ENCODE data around the gene DNAJC2.
A peak's percentile ranks its signal among the peaks of the same experiment; 100 is the strongest.
"Not testable (repeated sequence)": the region's sequence is repeated elsewhere in the genome, so short reads cannot be mapped to it uniquely, and the experiment has no call there.

The DNAJC2 gene

DNA sequence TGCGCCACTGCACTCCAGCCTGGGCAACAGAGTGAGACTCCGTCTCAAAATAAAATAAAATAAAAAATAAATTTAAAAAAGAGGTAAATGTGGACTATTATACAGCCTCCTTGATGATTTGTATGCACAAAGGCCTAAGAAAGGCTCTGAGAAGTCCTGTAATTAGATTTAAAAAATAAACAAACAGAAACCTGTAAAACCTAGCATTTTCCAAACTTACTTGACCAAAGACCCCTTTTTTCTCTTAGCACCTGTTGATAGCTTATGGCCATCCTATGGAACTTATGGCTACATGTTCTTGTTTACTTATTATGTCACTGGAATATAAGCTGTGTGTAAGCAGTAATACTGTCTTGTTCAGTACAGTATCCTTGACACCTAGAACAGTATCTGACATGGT lies 5.7 kb downstream of the DNAJC2 start:
- DNase-seq: no peak

- DNase-seq: no peak
These were observed 7.8 kb downstream of the DNAJC2 start for GRCh38 chr7:103336761-103337160.

GRCh38 chr7:103325744-103326143 lies 18.8 kb downstream of the DNAJC2 start:
- DNase-seq: no peak

GRCh38 chr7:103317009-103317408 lies 27.6 kb downstream of the DNAJC2 start:
- no peak for DNase-seq

GRCh38 chr7:103316380-103316941 lies 28.1 kb downstream of the DNAJC2 start:
- DNase-seq: no peak

GRCh38 chr7:103314852-103315251 lies 29.7 kb downstream of the DNAJC2 start:
- DNase-seq: no peak

DNA sequence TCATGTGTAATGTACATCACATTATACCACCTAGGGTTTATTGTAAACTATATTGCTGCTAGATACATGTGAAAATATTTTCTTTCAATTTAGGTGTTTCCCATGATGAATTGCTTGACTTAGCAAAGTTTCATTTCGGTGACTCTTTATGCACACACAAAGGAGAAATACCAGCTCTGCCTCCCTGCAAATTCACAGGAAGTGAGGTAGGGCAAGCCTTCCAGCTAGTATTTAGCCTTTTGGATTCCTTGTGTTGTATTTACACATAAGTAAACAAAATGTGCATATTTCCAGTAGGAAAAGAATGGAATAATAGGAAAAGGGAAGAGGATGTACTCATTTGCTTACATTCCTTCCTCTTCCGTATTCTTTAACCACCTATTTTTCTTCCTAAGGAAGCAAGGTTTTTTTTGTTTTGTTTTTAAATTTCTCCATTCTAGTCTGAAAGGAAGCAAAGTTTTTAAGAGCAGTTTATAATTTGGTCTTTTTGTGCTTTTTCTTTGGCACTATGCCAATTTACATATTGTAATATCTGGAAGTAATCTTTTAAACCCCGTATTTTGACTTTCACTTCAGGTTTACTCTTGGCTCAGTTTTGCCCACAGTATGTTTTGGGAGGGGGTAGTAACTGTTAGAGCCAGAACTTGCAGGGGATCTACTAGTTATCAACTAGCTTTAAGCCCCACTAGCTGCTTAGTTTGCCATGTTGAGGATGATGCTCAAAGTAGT lies 36.9 kb downstream of the DNAJC2 start:
- no peak for DNase-seq

DNA sequence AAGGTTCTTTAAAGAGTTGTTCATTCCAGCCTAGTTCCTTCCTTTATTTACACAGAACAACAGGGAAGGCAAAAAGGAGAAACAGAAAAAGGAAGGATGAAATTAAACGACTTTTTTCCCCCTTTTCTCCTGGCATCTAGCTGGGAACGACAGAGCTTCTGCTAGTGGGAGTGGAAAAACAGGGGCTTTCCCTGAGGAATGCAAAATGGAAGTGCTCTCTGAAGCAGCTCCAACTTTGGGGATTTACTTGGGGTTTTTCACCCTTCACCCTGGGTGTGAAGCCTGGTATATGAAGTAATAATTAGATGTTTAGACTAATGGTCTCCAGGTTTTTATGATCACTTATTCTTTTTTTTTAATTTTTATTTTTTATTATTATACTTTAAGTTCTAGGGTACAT lies 43.1 kb downstream of the DNAJC2 start:
- no peak for DNase-seq

DNA sequence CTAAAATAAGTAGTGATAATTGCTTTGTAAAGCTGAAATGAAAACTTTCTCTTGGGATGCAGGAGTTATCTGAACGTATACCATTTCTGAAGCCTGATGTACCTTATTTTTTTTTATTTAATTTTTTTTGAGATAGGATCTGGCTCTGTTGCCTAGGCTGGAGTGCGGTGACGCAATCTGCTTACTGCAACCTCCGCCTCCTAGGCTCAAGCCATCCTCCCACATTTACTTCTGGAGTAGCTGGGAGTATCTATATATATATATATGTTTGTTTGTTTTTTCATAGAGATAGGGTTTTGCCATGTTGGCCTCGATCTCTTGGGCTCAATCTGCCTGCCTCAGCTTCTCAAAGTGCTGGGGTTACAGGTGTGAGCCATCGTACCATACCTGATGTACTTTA lies 44.9 kb downstream of the DNAJC2 start:
- no peak for DNase-seq

- DNase-seq: no peak
These were observed 46.8 kb downstream of the DNAJC2 start for GRCh38 chr7:103297837-103298179.

GRCh38 chr7:103296901-103297836 lies 47.4 kb downstream of the DNAJC2 start, which contains the start of gene PMPCB:
PMPCB (plus strand) TSS chr7:103297435; CDS start chr7:103297460, 25 bp downstream.
- peak; percentile 37 for DNase-seq

DNA sequence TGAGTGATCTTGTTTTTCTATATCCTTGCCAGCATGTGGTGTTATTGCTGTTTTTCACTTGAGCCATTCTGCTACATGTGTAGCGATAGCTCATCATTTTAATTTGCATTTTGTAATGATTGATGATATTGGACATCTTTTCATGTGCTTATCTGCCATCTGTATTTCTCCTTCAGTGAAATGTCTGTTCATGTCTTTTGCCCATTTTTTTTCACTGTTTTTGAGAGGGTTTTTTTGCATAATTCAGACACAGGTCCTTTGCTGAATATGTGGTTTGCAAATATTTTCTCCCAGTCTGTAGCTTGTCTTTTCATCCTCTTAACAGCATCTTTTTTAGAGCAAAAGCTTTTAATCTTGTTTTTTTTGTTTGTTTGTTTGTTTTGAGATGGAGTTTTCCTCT lies 51.0 kb downstream of the DNAJC2 start:
- no peak for DNase-seq

- no peak for DNase-seq
These were observed 52.4 kb downstream of the DNAJC2 start for GRCh38 chr7:103292122-103292521.

DNA sequence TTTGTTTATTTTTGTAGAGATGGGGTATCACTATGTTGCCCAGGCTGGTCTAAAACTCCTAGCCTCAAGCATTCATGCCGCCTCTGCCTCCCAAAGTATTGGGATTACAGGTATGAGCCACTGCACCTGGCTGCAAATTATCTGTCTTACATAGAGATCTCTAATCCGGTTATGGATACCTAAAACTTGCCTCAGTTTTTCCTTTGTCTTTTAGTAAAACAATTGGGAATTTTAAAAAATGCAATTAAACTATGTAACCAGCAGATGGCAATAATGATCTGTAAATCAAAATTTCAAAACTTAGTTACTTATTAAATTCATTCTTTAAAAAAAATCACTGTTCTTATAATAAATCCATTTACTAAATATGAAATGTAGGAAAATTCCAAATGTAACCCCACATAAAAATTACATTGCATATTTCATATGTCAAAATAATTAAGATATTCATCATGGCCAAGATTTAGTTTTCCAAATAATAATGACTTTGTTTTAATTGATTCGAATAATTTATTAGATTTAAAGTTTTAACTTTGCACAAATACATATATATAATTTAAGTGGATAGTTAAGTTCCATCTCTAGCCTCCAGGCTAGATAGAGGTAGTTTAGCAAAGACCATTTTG lies 61.7 kb downstream of the DNAJC2 start:
- not testable (repeated sequence) for DNase-seq

DNA sequence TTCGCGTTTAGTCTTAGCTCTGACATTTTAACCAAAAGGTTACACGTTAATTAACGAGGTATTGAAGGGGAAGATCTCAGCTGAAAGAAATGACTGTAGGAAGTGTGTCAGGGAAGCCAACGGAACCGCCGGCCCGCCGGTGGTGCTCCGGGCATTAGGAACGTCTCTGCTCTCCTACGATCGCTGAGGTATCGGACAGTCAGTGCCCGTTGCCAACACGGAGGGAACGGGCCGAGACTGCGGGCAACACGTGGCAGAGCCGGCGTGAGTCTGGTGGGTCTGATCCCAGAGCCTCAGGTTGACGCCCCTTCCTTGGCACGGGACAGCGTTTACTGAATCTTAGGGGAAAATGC lies 63.8 kb downstream of the DNAJC2 start:
- not testable (repeated sequence) for DNase-seq

DNA sequence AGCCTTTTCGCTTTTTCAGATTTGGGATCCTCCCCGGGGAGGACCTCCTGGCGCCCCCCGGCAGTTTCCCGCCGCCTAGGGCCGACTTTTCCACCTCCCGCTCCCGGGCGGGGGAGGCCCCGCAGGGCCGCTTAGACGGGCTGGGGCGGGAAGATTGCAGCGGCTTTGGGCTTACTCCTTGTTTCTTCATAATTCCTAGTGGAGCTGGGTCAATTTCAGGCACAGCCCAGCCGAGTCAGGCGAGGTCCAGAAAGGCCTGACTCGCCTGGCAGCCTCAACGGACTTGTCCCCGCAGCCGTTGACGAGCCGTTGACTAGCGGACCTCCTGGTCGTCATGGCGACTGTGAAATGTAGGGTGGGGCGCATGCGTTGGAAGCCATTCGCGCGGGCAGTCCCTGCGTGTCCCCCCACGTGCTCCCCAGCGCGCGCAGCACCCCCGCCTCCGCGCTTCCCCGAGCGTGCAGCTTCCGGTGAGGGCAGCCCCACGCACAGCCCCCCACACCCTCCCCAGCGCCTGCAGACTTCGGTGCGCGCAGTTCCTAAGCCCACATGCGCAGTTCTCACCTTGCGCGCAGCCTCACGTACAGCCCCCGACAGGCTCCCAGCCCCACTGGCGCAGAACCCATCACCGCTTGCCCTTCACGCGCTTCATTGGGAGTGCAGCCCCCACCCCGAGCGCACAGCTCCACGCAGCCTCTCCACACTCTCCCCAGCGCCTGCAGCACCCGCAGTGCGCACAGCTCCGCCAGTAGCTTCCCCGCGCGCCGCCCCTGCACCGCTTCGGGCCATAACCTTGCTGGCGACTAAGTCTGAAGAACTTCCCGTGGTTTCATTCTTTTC lies 64.4 kb downstream of the DNAJC2 start:
- DNase-seq: not testable (repeated sequence)

DNA sequence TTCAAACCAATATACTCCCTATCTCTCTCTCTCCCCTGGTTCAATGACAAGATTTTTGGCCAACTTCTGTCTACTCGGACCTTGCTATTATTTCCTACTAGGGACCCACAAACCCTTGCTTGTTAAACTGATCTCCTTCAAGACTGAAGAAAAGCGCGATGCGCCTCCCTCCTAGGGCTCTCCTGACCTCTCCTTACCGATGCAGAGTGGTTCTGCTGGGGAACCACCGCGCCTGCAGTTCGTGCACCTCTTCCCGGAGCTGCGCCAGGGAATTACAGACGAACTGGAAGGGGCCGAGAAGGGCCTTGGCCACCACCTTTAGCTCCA lies 65.0 kb downstream of the DNAJC2 start:
- DNase-seq: not testable (repeated sequence)

- DNase-seq: not testable (repeated sequence)
These were observed 66.4 kb downstream of the DNAJC2 start for GRCh38 chr7:103278195-103278594.

DNA sequence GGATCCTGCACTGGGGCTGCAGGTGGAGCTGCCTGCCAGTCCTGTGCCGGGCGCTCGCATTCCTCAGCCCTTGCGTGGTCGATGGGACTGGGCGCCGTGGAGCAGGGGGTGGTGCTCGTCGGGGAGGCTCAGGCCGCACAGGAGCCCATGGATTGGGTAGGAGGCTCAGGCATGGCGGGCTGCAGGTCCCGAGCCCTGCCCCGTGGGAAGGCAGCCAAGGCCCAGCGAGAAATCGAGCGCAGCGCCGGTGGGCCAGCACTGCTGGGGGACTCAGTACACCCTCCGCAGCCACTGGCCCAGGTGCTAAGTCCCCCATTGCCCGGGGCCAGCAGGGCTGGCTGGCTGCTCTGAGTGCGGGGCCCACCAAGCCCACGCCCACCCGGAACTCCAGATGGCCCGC lies 69.7 kb downstream of the DNAJC2 start:
- DNase-seq: not testable (repeated sequence)

- not testable (repeated sequence) for DNase-seq
These were observed 71.2 kb downstream of the DNAJC2 start for GRCh38 chr7:103273374-103273773.

DNA sequence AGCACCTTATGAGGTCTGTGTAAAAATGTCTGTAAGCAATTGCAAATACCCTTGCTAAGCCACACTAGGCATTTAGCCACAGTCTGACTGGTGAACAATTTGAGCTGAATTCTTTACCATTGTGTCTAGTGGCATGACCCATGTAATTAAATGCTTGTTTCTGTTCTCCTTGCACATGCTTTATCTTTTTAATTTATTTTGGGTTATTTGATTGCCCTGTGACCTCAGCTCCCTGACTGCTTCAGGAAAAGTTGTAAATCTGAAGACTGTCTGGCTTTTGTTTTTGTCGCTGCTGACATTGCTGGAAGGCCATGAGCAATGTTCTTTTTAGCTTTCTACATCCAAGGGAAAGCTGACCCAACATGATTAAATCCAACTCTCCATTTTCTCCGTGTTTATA lies 78.3 kb downstream of the DNAJC2 start:
- DNase-seq: not testable (repeated sequence)

DNA sequence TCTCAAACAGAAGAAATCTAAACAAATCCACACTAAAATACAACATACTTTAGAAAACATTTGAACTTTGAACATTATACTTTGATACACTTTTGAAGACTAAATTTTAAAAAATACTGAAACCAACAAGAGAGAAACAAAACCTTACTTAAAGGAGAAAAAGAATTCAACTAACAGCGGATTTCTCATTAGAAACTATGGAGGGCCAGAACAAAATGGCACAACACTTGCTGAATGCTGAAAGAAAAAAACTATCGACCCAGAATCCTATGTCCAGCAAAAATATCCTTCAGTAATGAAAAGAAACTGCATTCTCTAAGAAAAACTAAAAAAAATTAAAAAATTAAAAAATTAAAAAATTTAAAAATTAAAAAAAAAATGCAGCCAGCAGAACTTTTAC lies 80.5 kb downstream of the DNAJC2 start:
- DNase-seq: not testable (repeated sequence)

All from 8988T (cell line).